CMK (cell line): ENCODE measurements around the gene CERCAM.
A peak's percentile ranks its signal among the peaks of the same experiment; 100 is the strongest.

ENCODE experiments used
- DNase-seq: peaks from one replicate; pipeline ENCODE4 v3.0.0-alpha.2; 2010; ENCODE audit warnings: low read depth

CERCAM gene, protein sequence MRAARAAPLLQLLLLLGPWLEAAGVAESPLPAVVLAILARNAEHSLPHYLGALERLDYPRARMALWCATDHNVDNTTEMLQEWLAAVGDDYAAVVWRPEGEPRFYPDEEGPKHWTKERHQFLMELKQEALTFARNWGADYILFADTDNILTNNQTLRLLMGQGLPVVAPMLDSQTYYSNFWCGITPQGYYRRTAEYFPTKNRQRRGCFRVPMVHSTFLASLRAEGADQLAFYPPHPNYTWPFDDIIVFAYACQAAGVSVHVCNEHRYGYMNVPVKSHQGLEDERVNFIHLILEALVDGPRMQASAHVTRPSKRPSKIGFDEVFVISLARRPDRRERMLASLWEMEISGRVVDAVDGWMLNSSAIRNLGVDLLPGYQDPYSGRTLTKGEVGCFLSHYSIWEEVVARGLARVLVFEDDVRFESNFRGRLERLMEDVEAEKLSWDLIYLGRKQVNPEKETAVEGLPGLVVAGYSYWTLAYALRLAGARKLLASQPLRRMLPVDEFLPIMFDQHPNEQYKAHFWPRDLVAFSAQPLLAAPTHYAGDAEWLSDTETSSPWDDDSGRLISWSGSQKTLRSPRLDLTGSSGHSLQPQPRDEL

DNA sequence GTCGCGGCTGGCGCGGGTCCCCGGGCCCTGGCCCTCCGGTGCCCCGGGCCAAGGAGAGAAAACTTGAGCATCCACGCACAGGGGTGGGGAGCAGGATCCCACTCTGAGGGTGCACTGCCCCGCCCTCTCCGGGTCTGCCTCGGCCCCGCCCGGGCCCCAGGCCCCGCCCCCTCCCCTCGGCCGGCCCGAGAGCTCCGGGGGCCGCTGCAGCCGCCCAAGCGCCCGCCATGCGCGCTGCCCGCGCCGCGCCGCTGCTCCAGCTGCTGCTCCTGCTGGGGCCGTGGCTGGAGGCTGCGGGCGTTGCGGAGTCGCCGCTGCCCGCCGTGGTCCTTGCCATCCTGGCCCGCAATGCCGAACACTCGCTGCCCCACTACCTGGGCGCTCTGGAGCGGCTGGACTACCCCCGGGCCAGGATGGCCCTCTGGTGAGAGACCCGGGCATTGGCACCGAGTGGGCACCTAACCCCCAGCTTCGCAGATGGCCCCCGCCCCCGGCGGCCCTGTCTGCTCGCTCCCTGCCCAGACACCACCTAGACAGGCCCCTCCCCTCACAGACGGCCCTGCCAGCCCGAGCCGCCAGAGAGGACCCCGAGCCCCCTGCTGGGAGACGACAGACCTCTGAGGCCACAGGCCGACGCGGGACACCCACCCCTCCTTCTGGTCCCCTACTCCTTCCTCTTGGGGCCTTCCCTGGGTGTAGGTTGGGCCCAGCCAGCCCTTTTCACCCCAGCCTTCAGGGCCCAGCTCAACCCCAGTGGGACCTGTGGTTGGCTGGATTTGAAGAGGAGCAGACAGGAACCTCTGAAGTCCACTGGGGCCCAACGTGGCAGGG, at the start of gene CERCAM:
Gene CERCAM (plus strand): TSS at position 207 of the 831 bp plus-strand sequence. CDS start 21 bp downstream, at position 228.
- peak; percentile 49 for DNase-seq

- DNase-seq, result no peak
These were observed 49.0 kb upstream of the CERCAM start for GRCh38 chr9:128371630-128372117.

GRCh38 chr9:128372188-128372641, 48.4 kb upstream of the CERCAM start:
- no peak for DNase-seq

GRCh38 chr9:128372784-128373183, 47.9 kb upstream of the CERCAM start:
- no peak for DNase-seq

DNA sequence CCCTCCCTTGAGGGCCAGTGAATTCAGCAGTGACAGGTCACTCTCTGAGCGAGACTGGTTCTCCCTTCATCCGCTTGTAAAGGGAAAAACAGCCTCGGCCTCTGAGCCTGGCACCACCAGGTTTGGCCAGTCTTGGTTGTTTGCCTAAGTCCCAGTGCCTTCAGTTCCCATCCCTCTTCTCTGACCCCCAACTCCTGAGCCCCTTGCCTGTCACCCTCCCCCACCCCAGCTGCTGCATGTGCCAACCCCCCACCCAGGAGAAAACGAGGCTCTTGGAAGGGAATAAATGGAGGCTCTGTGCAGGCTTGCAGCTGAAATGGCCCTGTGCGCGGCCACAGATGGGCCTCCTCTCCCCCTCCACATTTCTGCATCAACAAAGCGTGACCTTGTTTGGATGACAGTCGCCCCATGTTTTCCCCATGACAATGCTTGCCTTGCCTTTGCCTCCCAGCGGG, 46.4 kb upstream of the CERCAM start:
- no peak for DNase-seq

GRCh38 chr9:128375865-128376264, 44.8 kb upstream of the CERCAM start:
- DNase-seq, result no peak

DNA sequence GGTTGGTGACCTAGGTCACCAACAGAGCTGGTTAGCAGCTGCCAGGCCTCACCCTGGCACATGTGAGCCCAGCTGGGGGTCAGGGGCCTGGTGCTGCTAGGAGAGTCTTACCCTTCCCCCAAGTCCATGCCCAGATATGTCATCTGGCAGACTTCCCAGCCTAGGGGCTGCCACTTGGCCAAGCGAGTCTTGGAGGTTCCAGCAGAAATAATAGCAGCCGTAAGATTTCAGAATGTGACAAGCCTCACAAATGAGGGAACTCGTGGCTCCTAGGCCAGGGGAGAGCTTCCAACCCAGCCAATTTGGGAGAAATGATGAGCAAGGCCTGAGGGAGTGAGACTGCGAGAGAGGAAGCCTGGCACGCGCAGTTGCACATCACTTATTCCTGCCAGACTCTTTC, 38.4 kb upstream of the CERCAM start:
- DNase-seq, result no peak

GRCh38 chr9:128383007-128383753, 37.5 kb upstream of the CERCAM start:
- DNase-seq, result no peak

- no peak for DNase-seq
These were observed 36.9 kb upstream of the CERCAM start for GRCh38 chr9:128383791-128384190.

DNA sequence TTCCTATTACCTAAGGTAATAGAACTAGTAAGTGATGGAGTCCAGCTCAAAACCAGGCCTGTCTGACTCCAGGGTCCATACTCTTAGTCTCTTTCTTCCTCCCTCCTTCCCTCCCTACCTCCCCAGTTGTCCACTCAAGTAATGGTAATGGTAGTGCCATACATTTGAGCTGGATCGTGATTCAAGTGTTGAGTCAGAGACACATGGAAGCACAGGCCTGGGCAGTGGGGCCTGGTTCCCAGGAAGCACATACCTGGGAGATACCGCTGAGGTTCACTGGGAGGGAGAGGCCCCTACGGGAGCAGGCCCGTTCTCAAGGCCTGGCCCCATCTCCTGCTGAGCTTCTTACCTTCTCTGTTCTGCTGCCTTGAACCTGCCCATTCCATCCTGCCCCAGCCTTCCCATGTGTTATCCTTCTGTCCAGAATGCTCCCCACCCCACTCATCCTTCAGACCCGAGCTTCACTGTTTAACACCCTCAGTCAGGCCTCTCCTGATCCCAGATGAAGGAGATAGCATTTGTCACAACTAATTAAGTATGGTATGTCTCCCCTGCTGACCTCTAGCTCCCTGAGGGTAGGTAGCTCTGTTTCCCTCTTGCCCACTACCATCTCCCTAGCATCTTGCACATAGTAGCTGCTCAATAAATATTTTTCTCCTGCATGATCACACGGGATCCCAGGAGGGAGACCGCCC, 35.7 kb upstream of the CERCAM start:
- no peak for DNase-seq

DNA sequence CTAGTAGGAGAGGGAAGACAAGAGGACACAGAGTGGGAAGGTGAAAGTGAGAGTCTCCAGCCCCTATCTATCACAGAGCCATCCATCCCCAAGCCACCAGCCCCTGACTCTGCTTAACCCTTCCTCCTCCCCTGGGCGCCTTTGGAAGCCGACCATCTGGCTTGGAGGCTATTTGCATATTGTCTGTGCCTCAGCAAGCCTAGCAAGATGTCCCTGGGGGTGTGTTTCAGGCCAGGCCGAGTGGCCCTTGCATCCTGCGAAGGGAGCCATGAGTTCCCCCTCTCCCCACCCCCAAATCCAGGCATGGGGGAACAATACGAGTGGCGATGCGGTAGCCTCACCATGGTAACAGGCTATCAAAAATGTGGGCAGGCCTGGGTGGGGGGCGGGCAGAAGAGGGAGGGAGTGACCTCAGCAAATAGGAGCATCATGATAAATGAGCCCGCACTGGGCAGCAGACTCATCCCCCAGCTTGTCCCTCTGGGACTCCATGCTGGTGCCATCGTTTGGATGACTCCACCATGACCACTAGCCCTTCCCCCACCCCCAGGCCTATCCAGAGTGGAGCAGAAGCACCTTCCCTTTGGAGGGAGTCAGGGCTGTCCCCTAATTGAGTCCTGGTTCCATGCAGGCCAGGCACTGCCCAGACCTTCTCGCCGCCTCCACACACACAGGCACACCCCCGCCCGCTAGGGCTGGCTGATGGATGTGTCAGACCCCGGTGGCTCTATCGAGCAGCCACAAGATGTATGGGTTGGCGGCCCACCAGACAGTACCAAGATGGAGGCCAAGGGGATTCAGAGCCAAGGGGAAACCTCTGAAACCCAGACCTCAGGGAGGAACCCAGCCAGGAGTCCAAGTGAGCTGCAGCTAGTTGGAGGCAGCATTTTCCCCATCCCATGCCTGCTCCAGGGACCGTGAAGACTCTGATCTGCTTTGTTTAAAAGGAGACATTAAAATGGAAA, 34.9 kb upstream of the CERCAM start:
- DNase-seq, result no peak

- DNase-seq, result no peak
These were observed 32.5 kb upstream of the CERCAM start for GRCh38 chr9:128388150-128388549.

GRCh38 chr9:128389395-128390149, 31.1 kb upstream of the CERCAM start:
- DNase-seq, result no peak

GRCh38 chr9:128390150-128390812, 30.4 kb upstream of the CERCAM start:
- no peak for DNase-seq

- no peak for DNase-seq
These were observed 29.6 kb upstream of the CERCAM start for GRCh38 chr9:128390813-128391711.

- no peak for DNase-seq
These were observed 28.7 kb upstream of the CERCAM start for GRCh38 chr9:128391956-128392301.

- DNase-seq, result no peak
These were observed 28.1 kb upstream of the CERCAM start for GRCh38 chr9:128392302-128393144.
